T47D (cell line): ENCODE measurements around the gene KCNG2.

ENCODE experiments used
- DNase-seq, 2 experiments: peaks; one replicate each; pipeline versions ENCODE4 v3.0.0 to v3.0.0-alpha.2; 2011 to 2012; ENCODE audit warnings: low read depth in 1 of 2, low spot score in 1 of 2
- JUND ChIP-seq: IDR thresholded peaks from 2 replicates; pipeline ENCODE4 v1.6.1; 2012; ENCODE audit warnings: low read depth
- in situ Hi-C: cut with HindIII; loops from 2 replicates; pipeline ENCODE4 v1.10.0; 2016; ENCODE audit warnings: low sequenced_read_pairs, low pct_unique_long_range_greater_than_20kb

The KCNG2 gene

DNA sequence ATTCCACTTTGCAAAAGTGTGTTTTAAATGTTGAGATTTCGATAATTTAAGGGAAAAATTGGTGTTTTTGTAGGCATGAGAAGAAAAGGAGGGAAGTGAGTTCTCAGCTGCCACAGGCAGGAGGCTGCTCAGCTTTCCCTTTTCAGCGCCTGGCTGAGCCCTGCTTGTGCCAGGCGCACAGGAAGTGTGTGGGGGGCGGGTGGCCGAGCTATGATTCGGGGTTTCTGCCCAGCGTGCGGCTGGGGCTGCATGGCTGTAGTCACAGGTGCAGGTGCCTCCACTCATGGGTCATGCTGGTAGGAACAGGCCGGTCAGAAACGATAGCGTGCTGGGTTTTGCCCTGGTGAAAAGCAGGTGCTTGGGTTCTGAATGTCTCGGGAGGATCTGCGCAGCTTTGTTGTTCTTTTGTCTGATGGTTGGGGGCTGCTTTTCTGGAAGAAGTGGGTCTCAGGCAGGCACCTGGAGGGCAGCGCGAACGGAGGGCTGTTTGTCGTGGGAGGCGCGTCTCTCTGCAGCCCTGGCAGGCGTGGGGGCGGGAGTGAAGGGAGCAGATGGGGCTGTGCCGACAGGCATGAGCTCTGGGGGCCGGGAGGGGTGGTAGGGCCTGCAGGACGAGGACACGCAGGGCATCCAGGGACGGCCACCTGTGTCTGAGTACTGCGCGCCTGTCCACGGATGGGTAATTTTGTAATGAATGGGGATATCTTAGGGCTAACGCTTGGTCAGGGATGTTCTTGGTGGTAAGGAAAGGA lies 2.1 kb downstream of the KCNG2 start:
- no peak for DNase-seq
- in situ Hi-C loops: no loop called here
- TF ChIP-seq JUND: no peak

DNA sequence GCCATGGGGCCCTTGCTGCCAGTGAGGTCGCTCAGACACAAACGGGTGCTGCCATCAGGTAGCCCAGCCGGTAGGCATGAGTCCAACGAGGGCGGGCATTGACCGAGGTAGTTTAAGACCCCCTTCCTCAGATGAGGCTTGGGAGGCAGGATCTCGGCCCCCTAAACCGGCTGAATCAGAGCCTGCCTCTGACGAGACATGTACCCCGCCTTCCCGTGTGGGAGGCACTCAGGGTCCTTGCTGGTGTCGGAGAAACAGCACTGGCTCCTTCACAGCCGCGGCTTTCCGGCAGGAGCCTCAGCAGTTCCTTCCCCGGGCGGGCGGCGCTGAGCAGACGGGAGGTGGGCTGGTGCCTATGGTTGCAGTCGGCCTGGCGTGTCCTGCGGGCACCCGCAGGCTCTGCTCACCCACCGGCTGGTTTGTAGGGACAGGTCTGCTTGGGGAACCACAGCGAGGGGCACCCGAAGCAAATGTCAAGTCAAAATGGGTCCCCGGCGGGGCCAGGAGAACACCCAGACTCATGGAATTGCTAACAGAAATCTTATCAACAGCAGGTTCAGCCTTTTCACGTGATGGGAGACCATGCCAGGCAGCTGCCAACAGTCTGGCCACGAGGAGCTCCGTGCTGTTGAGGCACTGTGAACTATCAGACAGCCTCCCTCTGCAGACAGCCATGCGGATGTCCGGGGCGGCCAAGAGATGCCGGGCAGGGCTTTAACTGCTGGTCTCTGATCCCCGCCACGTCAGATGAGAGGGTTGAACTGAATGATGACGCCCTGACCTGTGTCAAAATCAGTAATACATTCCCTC lies 2.8 kb downstream of the KCNG2 start:
- DNase-seq: no peak
- no peak for TF ChIP-seq JUND
- in situ Hi-C loops: no loop called here

GRCh38 chr18:79801217-79801616 lies 3.5 kb downstream of the KCNG2 start:
- TF ChIP-seq JUND: no peak
- DNase-seq: no peak
- in situ Hi-C loops: no loop called here

- DNase-seq: no peak
- TF ChIP-seq JUND: no peak
- in situ Hi-C loops: no loop called here
Observed at GRCh38 chr18:79801641-79802040, 3.9 kb downstream of the KCNG2 start.

- no peak for DNase-seq
- no peak for TF ChIP-seq JUND
- in situ Hi-C loops: no loop called here
Observed at GRCh38 chr18:79802298-79802697, 4.6 kb downstream of the KCNG2 start.

GRCh38 chr18:79803611-79804051 lies 5.9 kb downstream of the KCNG2 start:
- in situ Hi-C loops: no loop called here
- no peak for DNase-seq
- no peak for TF ChIP-seq JUND

DNA sequence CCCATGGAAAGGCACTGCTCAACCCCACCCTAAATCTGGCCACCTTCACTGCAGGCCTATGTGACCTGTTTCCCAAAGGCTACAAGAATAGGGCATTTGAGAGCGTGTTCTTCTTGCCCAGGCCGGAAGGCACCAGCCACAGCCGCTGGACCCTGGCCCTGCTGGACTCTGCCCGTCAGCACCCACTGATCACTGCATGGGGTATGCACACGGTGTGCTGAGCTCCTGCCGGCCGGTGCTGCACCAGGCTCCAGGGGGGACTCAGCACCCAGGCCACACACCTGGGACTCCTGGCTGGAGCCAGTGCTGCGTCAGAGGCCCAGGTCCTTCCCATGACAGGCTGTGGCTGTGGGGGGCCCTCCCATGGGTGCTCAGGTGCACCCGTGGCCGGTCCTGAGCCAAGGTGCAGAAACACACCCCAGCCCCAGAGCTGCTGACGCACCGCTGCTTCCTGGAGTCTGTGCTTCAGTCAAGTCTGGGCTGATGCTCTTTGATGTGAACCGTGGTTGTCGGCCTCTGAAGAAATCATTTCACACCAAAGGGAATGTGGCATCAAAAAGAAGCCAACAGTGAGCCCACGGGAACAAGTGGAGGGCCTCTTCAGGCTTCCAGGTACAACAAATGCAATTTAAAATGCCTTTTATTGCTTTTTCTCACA lies 6.5 kb downstream of the KCNG2 start:
- no peak for DNase-seq
- in situ Hi-C loops: no loop called here
- no peak for TF ChIP-seq JUND

- in situ Hi-C loops: no loop called here
- no peak for TF ChIP-seq JUND
- DNase-seq: no peak
Observed at GRCh38 chr18:79805211-79805887, 7.6 kb downstream of the KCNG2 start.

DNA sequence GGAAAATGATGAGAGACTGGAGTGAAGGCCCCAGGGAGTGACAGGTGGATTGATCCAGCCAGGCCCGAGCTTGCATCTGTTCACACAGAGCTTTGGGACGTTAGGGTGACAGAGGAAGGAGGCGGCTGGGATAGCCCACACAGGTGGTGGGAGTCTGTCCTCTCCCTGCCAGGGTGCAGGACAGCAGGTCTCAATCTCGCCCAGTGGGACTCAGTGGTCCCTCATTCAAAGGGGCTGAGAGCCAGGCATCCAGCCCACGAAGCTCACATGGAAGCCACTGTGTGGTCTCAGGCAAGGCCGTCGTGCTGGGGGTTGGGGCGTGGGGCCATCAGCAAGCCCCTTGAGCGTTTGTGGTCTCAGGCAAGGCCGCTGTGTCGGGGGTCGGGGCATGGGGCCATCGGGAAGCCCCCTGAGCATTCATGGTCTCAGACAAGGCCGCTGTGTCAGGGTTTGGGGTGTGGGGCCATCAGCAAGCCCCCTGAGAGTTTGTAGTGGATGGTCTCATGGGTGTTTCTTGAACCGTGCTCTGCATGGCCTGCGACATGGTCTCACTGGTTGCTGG lies 8.3 kb downstream of the KCNG2 start:
- DNase-seq: no peak
- in situ Hi-C loops: no loop called here
- TF ChIP-seq JUND: no peak

DNA sequence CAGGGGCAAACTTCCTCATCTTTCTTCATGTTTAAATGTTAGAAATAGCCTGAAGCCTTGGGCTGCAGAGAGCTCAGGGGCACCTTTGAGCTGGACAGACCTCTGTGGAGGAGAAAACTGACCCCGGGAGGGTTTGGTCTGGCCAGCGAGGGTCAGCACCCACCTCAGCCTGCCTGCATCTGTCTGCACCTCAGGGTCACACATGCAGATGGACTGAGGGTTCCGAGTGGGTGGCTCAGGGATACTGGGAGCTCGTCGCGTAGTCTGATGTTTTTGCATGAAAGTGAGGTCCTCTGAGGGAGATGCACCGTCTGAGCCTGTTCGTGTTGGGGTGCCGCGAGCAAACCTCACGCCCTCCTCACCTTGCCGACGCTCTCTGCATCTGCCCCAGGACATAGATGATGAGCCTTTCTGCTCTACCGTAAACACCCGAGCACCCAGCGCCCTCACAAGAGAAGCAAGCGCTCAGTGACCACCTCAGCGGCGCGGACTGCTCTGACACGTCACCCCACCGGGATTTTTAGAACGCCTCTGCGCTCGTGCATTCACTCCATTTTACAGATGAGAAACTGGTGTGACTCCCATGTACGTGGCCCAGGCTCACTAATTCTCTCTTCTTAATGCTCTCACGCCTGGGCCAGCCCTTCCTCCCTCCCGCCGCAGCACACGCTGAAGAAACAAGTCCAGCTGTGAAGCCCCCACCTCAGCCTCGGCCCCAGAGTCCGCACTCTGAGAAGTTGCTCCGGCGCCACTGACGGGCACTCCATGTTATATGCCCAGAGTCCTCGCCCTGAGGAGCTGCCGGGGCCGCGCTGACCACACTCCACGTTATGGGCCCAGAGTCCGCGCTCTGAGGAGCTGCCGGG lies 9.5 kb downstream of the KCNG2 start:
- DNase-seq: no peak
- in situ Hi-C loops: no loop called here

DNA sequence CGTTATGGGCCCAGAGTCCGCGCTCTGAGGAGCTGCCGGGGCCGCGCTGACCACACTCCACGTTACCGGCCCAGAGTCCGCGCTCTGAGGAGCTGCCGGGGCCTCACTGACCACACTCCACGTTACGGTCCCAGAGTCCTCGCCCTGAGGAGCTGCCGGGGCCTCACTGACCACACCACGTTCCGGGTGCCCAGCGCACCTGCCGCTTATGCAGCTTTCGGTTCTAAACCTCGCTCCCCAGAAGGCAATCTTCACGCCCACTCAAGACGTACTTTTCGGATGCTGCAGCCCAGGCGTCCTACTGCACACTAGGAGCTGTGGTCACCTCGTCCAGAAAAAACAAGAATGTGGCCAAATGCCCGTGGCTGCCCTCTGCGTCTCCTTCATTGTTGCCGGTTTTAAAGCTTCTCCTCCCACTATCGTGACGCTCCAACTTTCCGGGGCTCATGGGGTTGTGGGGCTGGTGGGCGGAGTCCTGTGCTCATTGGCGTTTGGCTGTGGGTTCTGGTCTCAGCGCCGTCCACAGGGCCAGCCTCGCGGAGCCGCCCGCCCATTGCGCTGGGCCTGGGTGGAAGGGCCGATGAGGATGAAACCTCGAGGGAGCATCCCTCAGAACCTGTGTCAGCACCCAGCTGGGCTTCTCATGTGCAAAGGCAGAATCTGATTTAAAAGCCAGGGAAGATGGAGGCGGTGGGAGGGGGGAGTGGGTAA lies 11.9 kb downstream of the KCNG2 start:
- no peak for TF ChIP-seq JUND
- in situ Hi-C loops: no loop called here
- DNase-seq: no peak

More for the DNA sequence above, 9.5 kb downstream of the KCNG2 start:
- no peak for TF ChIP-seq JUND
